ENCODE results near the gene ABCC2. TPM values are rescaled to one million over a fixed set of nuclear protein-coding genes. Genes with fewer than 3 reads are reported as not detected.

ABCC2 gene
- total RNA-seq, 1 donor from 2014 or later: 1.9 TPM

- Histone ChIP-seq H3K4me1 (no peaks in the 10 kb centered on the region), H3K36me3 (no peaks in the 10 kb centered on the region), H3K4me3 (no peak overlapping the region), H3K9me3 (no peaks in the 10 kb centered on the region), H3K27ac (no peak overlapping the region), H3K27me3 (ENCODE audit: low read depth) (no peaks in the 10 kb centered on the region)
- no peak for TF ChIP-seq CTCF (IDR thresholded peaks at IDR 0.05)
- no peak for ATAC-seq
- intact Hi-C loops (cut with DNase I): no loop called here
- no peak for DNase-seq
Measured at GRCh38 chr10:99804471-99804870, 22.0 kb downstream of the ABCC2 start.

DNA sequence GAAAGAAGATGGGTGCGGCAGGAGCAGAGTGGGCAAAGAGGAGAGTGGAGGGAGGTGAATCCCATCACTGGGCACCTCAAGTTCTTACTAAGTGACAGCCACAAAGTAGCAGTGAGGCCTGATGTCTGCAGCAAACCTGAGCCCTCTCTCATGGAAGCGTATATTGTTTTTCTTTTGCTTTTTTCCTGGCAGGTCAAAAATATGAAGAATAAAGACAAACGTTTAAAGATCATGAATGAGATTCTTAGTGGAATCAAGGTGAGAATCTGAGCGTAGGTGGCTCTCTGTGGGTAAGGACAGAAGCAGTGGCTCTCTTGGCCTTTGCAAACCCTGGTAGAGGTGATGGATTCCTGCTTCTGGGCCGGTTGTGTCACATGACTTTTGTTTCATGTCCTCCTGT lies 22.8 kb downstream of the ABCC2 start:
- DNase-seq: no peak
- Histone ChIP-seq H3K4me1 (no peaks in the 10 kb centered on the region), H3K36me3 (no peaks in the 10 kb centered on the region), H3K9me3 (no peaks in the 10 kb centered on the region), H3K27ac (no peak overlapping the region), H3K27me3 (ENCODE audit: low read depth) (no peaks in the 10 kb centered on the region), H3K4me3 (no peak overlapping the region)
- intact Hi-C loops (cut with DNase I): no loop called here
- no peak for ATAC-seq
- TF ChIP-seq CTCF (IDR thresholded peaks at IDR 0.05): no peak

- no peak for TF ChIP-seq CTCF (IDR thresholded peaks at IDR 0.05)
- Histone ChIP-seq H3K4me1 (no peaks in the 10 kb centered on the region), H3K9me3 (no peaks in the 10 kb centered on the region), H3K27ac (no peak overlapping the region), H3K27me3 (ENCODE audit: low read depth) (no peaks in the 10 kb centered on the region), H3K36me3 (no peaks in the 10 kb centered on the region), H3K4me3 (no peak overlapping the region)
- DNase-seq (no peak), ATAC-seq (no peak)
- intact Hi-C loops (cut with DNase I): no loop called here
Measured at GRCh38 chr10:99806091-99806490, 23.7 kb downstream of the ABCC2 start.

DNA sequence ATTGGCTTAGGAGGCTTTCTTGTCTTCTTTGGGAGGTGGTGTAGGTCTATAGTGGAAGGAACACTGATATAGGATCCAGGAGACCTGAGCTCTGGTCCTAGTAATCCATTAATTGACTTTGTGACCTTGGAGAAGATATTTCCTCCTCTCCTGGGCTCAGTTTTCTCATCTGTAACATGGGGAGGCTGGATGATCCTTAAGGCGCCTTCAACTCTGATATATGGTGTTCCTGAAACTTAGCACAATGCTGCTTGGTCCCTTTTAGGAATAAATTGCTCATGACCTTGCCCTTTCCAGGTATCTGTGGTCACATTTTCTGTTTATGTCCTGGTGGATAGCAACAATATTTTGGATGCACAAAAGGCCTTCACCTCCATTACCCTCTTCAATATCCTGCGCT lies 25.3 kb downstream of the ABCC2 start:
- H3K36me3 ChIP-seq: no peaks in the 10 kb centered on the region
- intact Hi-C loops (cut with DNase I): no loop called here

DNA sequence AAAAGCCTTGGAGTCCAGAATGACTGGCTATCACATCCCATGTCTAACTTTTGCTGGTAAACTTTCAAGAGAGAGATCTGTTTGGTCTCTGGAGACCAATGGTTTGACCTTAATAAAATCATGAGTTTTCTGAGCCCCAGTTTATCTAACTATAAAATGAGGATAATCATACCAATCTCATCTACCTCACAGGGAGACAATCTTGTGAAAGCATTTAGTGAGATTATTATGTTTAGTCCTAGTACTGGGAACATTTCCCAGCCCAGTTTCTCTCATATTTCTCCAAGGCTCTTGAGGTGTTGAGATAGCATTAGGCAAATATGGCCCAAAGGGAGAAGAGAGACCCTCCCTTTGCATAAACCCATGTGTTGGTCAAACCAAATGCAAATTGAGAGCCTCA lies 25.8 kb downstream of the ABCC2 start:
- Histone ChIP-seq H3K27me3 (ENCODE audit: low read depth) (no peaks in the 10 kb centered on the region), H3K27ac (no peak overlapping the region), H3K36me3 (no peaks in the 10 kb centered on the region), H3K4me1 (no peaks in the 10 kb centered on the region), H3K4me3 (no peak overlapping the region), H3K9me3 (no peaks in the 10 kb centered on the region)
- ATAC-seq: no peak
- intact Hi-C loops (cut with DNase I): no loop called here
- no peak for TF ChIP-seq CTCF (IDR thresholded peaks at IDR 0.05)
- DNase-seq: no peak

More for the DNA sequence above, 25.3 kb downstream of the ABCC2 start:
- ATAC-seq: no peak
- no peak for DNase-seq
- Histone ChIP-seq H3K27me3 (ENCODE audit: low read depth) (no peaks in the 10 kb centered on the region), H3K4me3 (no peak overlapping the region), H3K27ac (no peak overlapping the region), H3K9me3 (no peaks in the 10 kb centered on the region), H3K4me1 (no peaks in the 10 kb centered on the region)
- no peak for TF ChIP-seq CTCF (IDR thresholded peaks at IDR 0.05)

DNA sequence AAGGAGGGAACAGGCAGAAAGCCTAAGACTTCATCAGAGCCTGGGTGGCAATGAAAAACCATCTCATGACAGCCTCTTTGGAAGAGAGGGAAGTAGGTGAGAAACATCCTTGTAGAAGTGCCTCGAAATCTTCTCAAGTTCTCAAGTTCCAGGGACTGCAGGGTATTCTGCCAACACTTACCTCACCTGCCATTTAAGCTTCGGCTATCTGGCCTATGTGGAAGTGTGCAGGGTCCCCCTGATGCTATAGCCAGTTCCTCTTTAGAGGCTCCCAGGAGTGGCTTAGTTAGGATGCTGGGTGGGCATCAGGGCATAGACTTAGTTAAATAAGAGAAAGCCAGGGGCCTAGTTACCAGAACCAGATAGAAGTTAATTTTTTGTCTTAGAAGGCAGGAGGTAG lies 27.0 kb downstream of the ABCC2 start:
- DNase-seq: no peak
- H3K4me3 ChIP-seq: no peak overlapping the region
- no peak for TF ChIP-seq CTCF (IDR thresholded peaks at IDR 0.05)
- H3K27me3 ChIP-seq (ENCODE audit: low read depth): no peaks in the 10 kb centered on the region
- intact Hi-C loops (cut with DNase I): no loop called here
- ATAC-seq: no peak
- H3K36me3 ChIP-seq: no peaks in the 10 kb centered on the region
- H3K4me1 ChIP-seq: no peaks in the 10 kb centered on the region
- peak overlapping the region; percentile 65 for H3K27ac ChIP-seq
- no peaks in the 10 kb centered on the region for H3K9me3 ChIP-seq
